Left renal pelvis (tissue), 4 donors: Measurements from ENCODE around the gene ADISSP. TPM values are rescaled to one million over a fixed set of nuclear protein-coding genes. Genes with fewer than 3 reads are reported as not detected.

Source experiments
- DNase-seq, 4 donors: peaks; one replicate each; pipeline ENCODE4 v3.0.0-alpha.2; 2013; ENCODE audit warnings: low read depth in 4 of 4, low spot score in 3 of 4
- polyA plus RNA-seq, 4 donors: library from polyadenylated mRNA; unstranded; fragments of 120-200 nt; gene quantifications; one replicate each; pipeline ENCODE4 v1.2.1, GENCODE V29; 2013; ENCODE audit not compliant: insufficient read length in 4 of 4

The ADISSP gene
- polyA plus RNA-seq, 4 donors, result 19.7 to 30.0 (median 25.0) TPM

GRCh38 chr20:3740615-3741301 is 26.8 kb downstream of the ADISSP start:
- no peak for DNase-seq

- no peak for DNase-seq
Observed at GRCh38 chr20:3739926-3740451, 27.6 kb downstream of the ADISSP start.

- DNase-seq, result no peak
Observed at GRCh38 chr20:3739054-3739925, 28.3 kb downstream of the ADISSP start.

GRCh38 chr20:3738111-3739053 is 29.2 kb downstream of the ADISSP start:
- no peak for DNase-seq

- no peak for DNase-seq
Observed at GRCh38 chr20:3735768-3736167, 31.8 kb downstream of the ADISSP start.

- DNase-seq, result no peak
Observed at GRCh38 chr20:3734111-3734843, 33.3 kb downstream of the ADISSP start.

GRCh38 chr20:3733119-3733995 is 34.2 kb downstream of the ADISSP start:
- DNase-seq, result no peak

GRCh38 chr20:3732327-3733118 is 35.0 kb downstream of the ADISSP start, which contains the start of gene HSPA12B:
Gene HSPA12B (plus strand): TSS chr20:3732685. CDS start chr20:3738675, 5,990 bp downstream.
- peak in 1 of 4 donors; percentile 49 for DNase-seq

- DNase-seq, result no peak
Observed at GRCh38 chr20:3731944-3732326, 35.6 kb downstream of the ADISSP start.

- no peak for DNase-seq
Observed at GRCh38 chr20:3730803-3731672, 36.5 kb downstream of the ADISSP start.

- DNase-seq, result no peak
Observed at GRCh38 chr20:3729811-3730540, 37.6 kb downstream of the ADISSP start.

GRCh38 chr20:3729378-3729777 is 38.2 kb downstream of the ADISSP start:
- DNase-seq, result no peak

GRCh38 chr20:3728876-3729275 is 38.7 kb downstream of the ADISSP start:
- DNase-seq, result no peak

- no peak for DNase-seq
Observed at GRCh38 chr20:3728354-3728753, 39.2 kb downstream of the ADISSP start.

- no peak for DNase-seq
Observed at GRCh38 chr20:3727401-3728021, 40.0 kb downstream of the ADISSP start.

- no peak for DNase-seq
Observed at GRCh38 chr20:3724356-3724755, 43.2 kb downstream of the ADISSP start.
